GM18907 (cell line): ENCODE data around the gene CDH24.

Experiments used
- ATAC-seq: cut with Tn5 transposase; IDR thresholded peaks from one replicate; pipeline ENCODE4 v1.9.1; 2021; ENCODE audit warnings: mild to moderate bottlenecking, moderate library complexity; ENCODE audit not compliant: unreplicated experiment

Gene CDH24

GRCh38 chr14:23047751-23048693 is 9.3 kb downstream of the CDH24 start:
- no peak for ATAC-seq

- ATAC-seq, result no peak
Measured at GRCh38 chr14:23047034-23047634, 10.2 kb downstream of the CDH24 start.

- no peak for ATAC-seq
Measured at GRCh38 chr14:23045419-23046357, 11.6 kb downstream of the CDH24 start.

GRCh38 chr14:23044840-23045239 is 12.5 kb downstream of the CDH24 start:
- no peak for ATAC-seq

GRCh38 chr14:23043754-23044153 is 13.6 kb downstream of the CDH24 start:
- no peak for ATAC-seq

- ATAC-seq, result no peak
Measured at GRCh38 chr14:23043145-23043544, 14.2 kb downstream of the CDH24 start.

- no peak for ATAC-seq
Measured at GRCh38 chr14:23042162-23042965, 15.0 kb downstream of the CDH24 start, which contains the start of gene PSMB11. TSS of gene PSMB11 (plus strand) at chr14:23042212. CDS start at chr14:23042226, 14 bp downstream.

- no peak for ATAC-seq
Measured at GRCh38 chr14:23041729-23042128, 15.6 kb downstream of the CDH24 start.

GRCh38 chr14:23040100-23040499 is 17.2 kb downstream of the CDH24 start:
- ATAC-seq, result no peak

GRCh38 chr14:23035303-23036144 is 21.8 kb downstream of the CDH24 start:
- no peak for ATAC-seq

GRCh38 chr14:23034498-23035302 is 22.6 kb downstream of the CDH24 start, which contains the start of gene PSMB5:
TSS of gene PSMB5 (minus strand) at chr14:23034900. CDS start at chr14:23034881, 19 bp downstream.
- peak; percentile 92 for ATAC-seq

GRCh38 chr14:23033801-23034497 is 23.4 kb downstream of the CDH24 start:
- ATAC-seq, result no peak

GRCh38 chr14:23033251-23033727 is 24.0 kb downstream of the CDH24 start:
- no peak for ATAC-seq

GRCh38 chr14:23030936-23031335 is 26.4 kb downstream of the CDH24 start:
- no peak for ATAC-seq

GRCh38 chr14:23028799-23029198 is 28.5 kb downstream of the CDH24 start:
- ATAC-seq, result no peak

GRCh38 chr14:23025151-23025814 is 32.0 kb downstream of the CDH24 start:
- ATAC-seq, result no peak

- no peak for ATAC-seq
Measured at GRCh38 chr14:23024612-23025075, 32.7 kb downstream of the CDH24 start.
